Hepatocyte (in vitro differentiated cells): ENCODE results near the gene COL4A1. TPM values are rescaled to one million over a fixed set of nuclear protein-coding genes. Genes with fewer than 3 reads are reported as not detected.

ENCODE experiments used
- DNase-seq: peaks from one replicate; pipeline ENCODE4 v3.0.0-alpha.2; 2016; ENCODE audit warnings: low spot score
- H2AFZ ChIP-seq: fragments of 200-600 bp; sonication (generic); 2 replicates; pipeline ENCODE4 v1.6.0; 2016; ENCODE audit warnings: antibody characterized with exemption, mild to moderate bottlenecking
- H3K27ac ChIP-seq: fragments of 200-600 bp; sonication (generic); 2 replicates; pipeline ENCODE4 v1.5.1; 2016; ENCODE audit warnings: mild to moderate bottlenecking
- H3K27me3 ChIP-seq: fragments of 200-600 bp; sonication (generic); 2 replicates; pipeline ENCODE4 v1.6.1; 2016
- H3K36me3 ChIP-seq: fragments of 200-600 bp; sonication (generic); replicated peaks from 2 replicates; pipeline ENCODE4 v1.5.1; 2016; ENCODE audit warnings: low read depth; ENCODE audit not compliant: insufficient read depth
- H3K4me1 ChIP-seq: fragments of 200-600 bp; sonication (generic); 2 replicates; pipeline ENCODE4 v1.5.1; 2016; ENCODE audit warnings: mild to moderate bottlenecking, moderate library complexity; ENCODE audit not compliant: insufficient read depth
- H3K4me2 ChIP-seq: fragments of 200-600 bp; sonication (generic); 2 replicates; pipeline ENCODE4 v1.6.0; 2016
- H3K4me3 ChIP-seq: fragments of 200-600 bp; sonication (generic); 2 replicates; pipeline ENCODE4 v1.5.1; 2016; ENCODE audit warnings: mild to moderate bottlenecking
- H3K79me2 ChIP-seq: fragments of 200-600 bp; sonication (generic); 2 replicates; pipeline ENCODE4 v1.6.0; 2017; ENCODE audit warnings: mild to moderate bottlenecking
- H3K9me2 ChIP-seq: fragments of 200-600 bp; sonication (generic); replicated peaks from 2 replicates; pipeline ENCODE4 v1.6.0; 2017; ENCODE audit warnings: mild to moderate bottlenecking; ENCODE audit not compliant: insufficient read depth
- H3K9me3 ChIP-seq: fragments of 200-600 bp; sonication (generic); 2 replicates; pipeline ENCODE4 v1.5.1; 2016; ENCODE audit warnings: low read depth, mild to moderate bottlenecking
- H4K20me1 ChIP-seq: fragments of 200-600 bp; sonication (generic); 2 replicates; pipeline ENCODE4 v1.6.0; 2016; ENCODE audit warnings: mild to moderate bottlenecking; ENCODE audit not compliant: insufficient read depth, poor library complexity, severe bottlenecking
- CTCF ChIP-seq: fragments of 200-600 bp; sonication (generic); IDR thresholded peaks from 2 replicates; pipeline ENCODE4 v1.5.1; 2016; ENCODE audit warnings: antibody characterized with exemption, mild to moderate bottlenecking; ENCODE audit not compliant: poor library complexity
- EZH2 ChIP-seq: fragments of 200-600 bp; sonication (generic); IDR thresholded peaks from 2 replicates; pipeline ENCODE4 v1.6.1; 2016; ENCODE audit warnings: antibody characterized with exemption, mild to moderate bottlenecking, borderline replicate concordance
- EZH2phosphoT487 ChIP-seq: fragments of 200-600 bp; sonication (generic); IDR thresholded peaks from one replicate; pipeline ENCODE4 v1.6.1; 2018; ENCODE audit warnings: antibody characterized with exemption, mild to moderate bottlenecking, low read depth, moderate library complexity; ENCODE audit not compliant: unreplicated experiment, severe bottlenecking
- WGBS: methylation state at CpG from one replicate; pipeline ENCODE4 v1.1.6; 2016; ENCODE audit warnings: low lambda C conversion rate; ENCODE audit errors: missing lambda C conversion rate; 5-methylcytosine and 5-hydroxymethylcytosine counted together
- polyA plus RNA-seq: library from polyadenylated mRNA; unstranded; fragments of >200 nt; fragmentation: Nextera tagmentation; extraction: Ambion mirVana; gene quantifications from 2 replicates; pipeline ENCODE4 v1.2.1, GENCODE V29; 2016
- total RNA-seq: library from RNA; depleted of rRNA; stranded (reverse); fragments of >200 nt; gene quantifications from 2 replicates; pipeline ENCODE4 v1.2.3, GENCODE V29; 2014

The COL4A1 gene
- total and polyA plus RNA-seq, 2 experiments from 2014 or later = 138 to 269 TPM

- WGBS = 4% methylated on average over 49 of the region's 53 CpGs
- Histone ChIP-seq H3K27me3 (no peaks in the 10 kb centered on the region), H3K4me1 (peaks cover 26% of the 10 kb centered on the region)
These were observed 507 bp downstream of the COL4A1 start for GRCh38 chr13:110306340-110306959.

GRCh38 chr13:110305949-110306339 is 1.0 kb downstream of the COL4A1 start:
- no peaks in the 10 kb centered on the region for H3K9me2 ChIP-seq
- peaks cover 56% of the 10 kb centered on the region for H3K79me2 ChIP-seq
- peak overlapping the region; percentile 80 for H3K27ac ChIP-seq
- H3K4me1 ChIP-seq = peaks cover 21% of the 10 kb centered on the region
- no peaks in the 10 kb centered on the region for H3K27me3 ChIP-seq
- peak overlapping the region; percentile 87 for H3K4me2 ChIP-seq
- no peaks in the 10 kb centered on the region for H4K20me1 ChIP-seq
- TF ChIP-seq EZH2 (no peak), EZH2phosphoT487 (no peak), CTCF (no peak)
- H3K9me3 ChIP-seq = no peaks in the 10 kb centered on the region
- H3K36me3 ChIP-seq = no peaks in the 10 kb centered on the region
- WGBS = 14% methylated on average over 6 of the region's 6 CpGs
- peak overlapping the region; percentile 88 for H3K4me3 ChIP-seq
- no peak for DNase-seq
- H2AFZ ChIP-seq = no peak overlapping the region

More at GRCh38 chr13:110306340-110306959, 507 bp downstream of the COL4A1 start:
- Histone ChIP-seq H3K9me2 (no peaks in the 10 kb centered on the region), H3K36me3 (no peaks in the 10 kb centered on the region), H2AFZ (peak overlapping the region; percentile 62), H4K20me1 (no peaks in the 10 kb centered on the region), H3K4me3 (peak overlapping the region; percentile 88), H3K27ac (peak overlapping the region; percentile 80), H3K79me2 (peaks cover 61% of the 10 kb centered on the region), H3K4me2 (peak overlapping the region; percentile 87), H3K9me3 (no peaks in the 10 kb centered on the region)
- DNase-seq = peak; percentile 41
- TF ChIP-seq EZH2phosphoT487 (no peak), EZH2 (no peak), CTCF (no peak)

GRCh38 chr13:110305544-110305943 is 1.4 kb downstream of the COL4A1 start:
- Histone ChIP-seq H3K4me3 (peak overlapping the region; percentile 88), H2AFZ (no peak overlapping the region), H3K36me3 (no peaks in the 10 kb centered on the region), H4K20me1 (no peaks in the 10 kb centered on the region), H3K4me1 (peaks cover 22% of the 10 kb centered on the region), H3K27ac (peak overlapping the region; percentile 80), H3K9me2 (no peaks in the 10 kb centered on the region), H3K9me3 (no peaks in the 10 kb centered on the region), H3K4me2 (peak overlapping the region; percentile 87), H3K27me3 (no peaks in the 10 kb centered on the region), H3K79me2 (peaks cover 52% of the 10 kb centered on the region)
- no peak for TF ChIP-seq CTCF
- WGBS = 45% methylated on average over 2 of the region's 2 CpGs
- no peak for DNase-seq

- peak overlapping the region; percentile 87 for H3K4me2 ChIP-seq
- no peaks in the 10 kb centered on the region for H4K20me1 ChIP-seq
- no peaks in the 10 kb centered on the region for H3K36me3 ChIP-seq
- H2AFZ ChIP-seq = no peak overlapping the region
- H3K9me2 ChIP-seq = no peaks in the 10 kb centered on the region
- no peaks in the 10 kb centered on the region for H3K27me3 ChIP-seq
- peaks cover 22% of the 10 kb centered on the region for H3K4me1 ChIP-seq
- H3K9me3 ChIP-seq = no peaks in the 10 kb centered on the region
- 51% methylated on average over 4 of the region's 4 CpGs for WGBS
- no peak for DNase-seq
- TF ChIP-seq EZH2 (no peak), EZH2phosphoT487 (no peak), CTCF (no peak)
- peaks cover 47% of the 10 kb centered on the region for H3K79me2 ChIP-seq
- peak overlapping the region; percentile 80 for H3K27ac ChIP-seq
- H3K4me3 ChIP-seq = peak overlapping the region; percentile 88
These were observed 2.0 kb downstream of the COL4A1 start for GRCh38 chr13:110305001-110305400.
